GM23248 (cell line): ENCODE measurements around the gene TFAP2D.

Source experiments
- EZH2 ChIP-seq: fragments of 200-600 bp; sonication (generic); IDR thresholded peaks from 2 replicates; pipeline ENCODE4 v1.6.1; 2018; ENCODE audit warnings: antibody characterized with exemption, mild to moderate bottlenecking; ENCODE audit not compliant: insufficient read depth, poor library complexity, severe bottlenecking
- EZH2phosphoT487 ChIP-seq: fragments of 200-600 bp; sonication (generic); IDR thresholded peaks from 2 replicates; pipeline ENCODE4 v1.6.1; 2018; ENCODE audit warnings: antibody characterized with exemption, moderate library complexity, mild to moderate bottlenecking, low read depth; ENCODE audit not compliant: insufficient read depth

DNA sequence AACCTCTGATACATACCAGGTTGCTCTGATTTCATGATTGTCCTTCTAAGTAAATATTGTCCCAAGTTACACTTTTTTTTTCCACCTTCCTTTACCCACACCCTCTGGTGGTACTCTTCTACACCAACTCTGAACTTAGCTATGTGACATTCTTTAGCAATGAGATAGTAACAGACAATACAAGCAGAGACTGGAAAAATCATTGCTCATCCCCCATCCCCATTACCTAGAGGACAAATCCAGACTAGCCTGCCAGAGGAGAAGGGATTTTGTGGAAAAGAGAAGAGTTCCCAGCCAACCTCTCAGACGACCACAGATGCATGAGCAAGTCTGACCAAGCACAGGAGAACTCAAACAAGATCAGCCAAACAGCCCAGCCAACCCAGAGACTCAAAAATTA is 72.6 kb downstream of the TFAP2D start:
- TF ChIP-seq EZH2: no peak
- no peak for TF ChIP-seq EZH2phosphoT487
